Tibial nerve (tissue), 4 donors: ENCODE data around the gene DUSP19.

ENCODE experiments used
- CTCF ChIP-seq, 5 experiments: fragments of 200-600 bp in 3 of 5; fragments of 450-650 bp in 2 of 5; sonication (generic) in 3 of 5; IDR thresholded peaks; one replicate each; pipeline ENCODE4 v1.5.1; 2016 to 2019; ENCODE audit warnings: antibody characterized with exemption in 5 of 5, mild to moderate bottlenecking in 3 of 5, moderate library complexity in 2 of 5
- EP300 ChIP-seq, 2 donors: sonication (generic); formaldehyde crosslinking; IDR thresholded peaks; one replicate each; pipeline ENCODE4 v1.6.1; 2017; ENCODE audit warnings: antibody characterized with exemption in 2 of 2, mild to moderate bottlenecking in 1 of 2
- POLR2A ChIP-seq, 2 donors: fragments of 450-650 bp; IDR thresholded peaks; one replicate each; pipeline ENCODE4 v1.6.1; 2017; ENCODE audit warnings: antibody characterized with exemption in 2 of 2, mild to moderate bottlenecking in 2 of 2, moderate library complexity in 2 of 2

GRCh38 chr2:183063083-183063482, 15.5 kb upstream of the DUSP19 start:
- TF ChIP-seq CTCF (IDR thresholded peaks at IDR 0.05) (no peak), EP300 (IDR thresholded peaks at IDR 0.05) (no peak), POLR2A (IDR thresholded peaks at IDR 0.05) (no peak)
